HG03097 (cell line): Measurements from ENCODE around the gene CEP83.
A peak's percentile ranks its signal among the peaks of the same experiment; 100 is the strongest.
"Not testable (repeated sequence)": the region's sequence is repeated elsewhere in the genome, so short reads cannot be mapped to it uniquely, and the experiment has no call there.

Experiments
- ATAC-seq: cut with Tn5 transposase; IDR thresholded peaks from one replicate; pipeline ENCODE4 v1.9.1; 2021; ENCODE audit not compliant: unreplicated experiment, low FRiP score

CEP83 gene

GRCh38 chr12:94434171-94434570, 25.5 kb downstream of the CEP83 start:
- ATAC-seq = no peak

- ATAC-seq = no peak
Measured at GRCh38 chr12:94433744-94434143, 25.9 kb downstream of the CEP83 start.

DNA sequence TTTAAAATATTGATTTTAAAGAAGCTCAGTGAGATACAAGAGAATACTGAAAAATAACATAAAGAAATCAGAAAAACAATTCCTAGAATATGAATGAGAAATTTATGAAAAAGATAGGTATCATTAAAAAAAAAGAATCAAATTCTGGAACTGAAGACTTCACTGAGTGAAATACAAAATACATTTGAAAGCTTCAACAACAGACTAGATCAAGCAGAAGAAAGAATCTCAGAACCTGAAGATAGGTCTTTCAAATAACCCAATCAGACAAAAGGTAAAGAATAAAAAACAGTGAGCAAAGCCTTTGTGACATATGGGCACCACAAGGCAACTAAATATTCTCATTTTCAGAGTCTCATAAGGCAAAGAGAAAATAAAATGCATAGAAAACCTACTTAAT, 29.4 kb downstream of the CEP83 start:
- ATAC-seq = no peak

- ATAC-seq = no peak
Measured at GRCh38 chr12:94429633-94430032, 30.0 kb downstream of the CEP83 start.

GRCh38 chr12:94429191-94429590, 30.5 kb downstream of the CEP83 start:
- no peak for ATAC-seq

- no peak for ATAC-seq
Measured at GRCh38 chr12:94427501-94428381, 31.9 kb downstream of the CEP83 start.

- ATAC-seq = no peak
Measured at GRCh38 chr12:94426049-94426448, 33.6 kb downstream of the CEP83 start.

GRCh38 chr12:94424830-94425229, 34.8 kb downstream of the CEP83 start:
- ATAC-seq = not testable (repeated sequence)

GRCh38 chr12:94421868-94422740, 37.6 kb downstream of the CEP83 start:
- ATAC-seq = no peak

DNA sequence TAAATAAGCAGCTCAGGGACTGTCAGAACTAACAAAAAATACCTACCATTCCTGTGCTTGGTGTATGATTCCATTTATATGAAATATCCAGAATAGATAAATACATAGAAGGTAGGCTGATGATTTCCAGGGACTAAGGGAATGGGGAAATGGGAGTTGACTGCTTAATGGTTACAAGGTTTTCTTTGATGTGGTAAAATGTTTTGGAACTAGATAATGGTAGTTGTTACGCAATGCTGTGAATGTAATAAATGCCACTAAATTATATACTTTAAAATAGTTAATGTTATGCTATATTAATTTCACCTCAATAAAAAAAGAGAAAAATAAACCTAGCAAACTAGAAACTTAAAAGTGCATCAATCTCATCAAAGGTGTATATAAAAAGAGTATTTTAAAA, 41.1 kb downstream of the CEP83 start:
- no peak for ATAC-seq

DNA sequence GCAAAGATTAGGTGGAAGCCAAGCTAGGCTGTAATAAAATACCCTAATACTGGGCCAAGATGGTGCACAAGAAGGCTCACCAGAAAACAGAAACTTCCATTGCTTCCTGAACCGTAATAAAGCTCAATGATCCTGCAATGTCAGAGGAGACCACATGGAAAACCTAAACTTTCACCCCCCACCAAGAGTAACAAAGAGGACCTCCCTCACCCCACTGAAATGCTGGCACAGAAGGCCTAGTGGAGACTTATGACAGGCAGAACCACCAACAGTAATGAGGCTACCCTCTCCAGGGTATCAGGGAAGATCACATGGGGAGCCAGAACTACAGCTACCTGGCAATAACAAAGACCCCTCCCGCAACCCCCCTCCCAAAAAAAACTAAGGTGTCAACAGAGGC, 43.1 kb downstream of the CEP83 start:
- ATAC-seq = no peak

GRCh38 chr12:94415066-94415465, 44.6 kb downstream of the CEP83 start:
- ATAC-seq = no peak

- peak; percentile 88 for ATAC-seq
Measured at GRCh38 chr12:94405413-94406116, 54.1 kb downstream of the CEP83 start.

DNA sequence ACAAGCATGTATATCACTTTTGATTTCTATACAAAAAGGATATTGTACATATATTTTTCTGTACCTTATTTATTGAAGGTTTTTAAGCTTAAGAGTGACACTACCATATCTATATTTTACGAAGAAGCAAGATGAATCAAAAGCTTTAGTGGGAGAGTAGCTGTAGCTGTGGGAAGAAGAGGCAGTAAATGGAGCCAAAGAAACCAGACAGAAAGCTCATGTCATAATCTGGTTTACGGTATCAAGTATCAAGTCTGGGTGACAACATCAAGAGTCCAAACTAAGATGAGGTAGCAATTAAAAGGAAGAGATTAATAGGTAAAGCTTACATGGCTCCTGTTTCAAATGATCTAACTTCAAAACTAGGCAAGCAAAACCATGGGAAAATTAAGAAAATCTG, 54.8 kb downstream of the CEP83 start:
- ATAC-seq = no peak

DNA sequence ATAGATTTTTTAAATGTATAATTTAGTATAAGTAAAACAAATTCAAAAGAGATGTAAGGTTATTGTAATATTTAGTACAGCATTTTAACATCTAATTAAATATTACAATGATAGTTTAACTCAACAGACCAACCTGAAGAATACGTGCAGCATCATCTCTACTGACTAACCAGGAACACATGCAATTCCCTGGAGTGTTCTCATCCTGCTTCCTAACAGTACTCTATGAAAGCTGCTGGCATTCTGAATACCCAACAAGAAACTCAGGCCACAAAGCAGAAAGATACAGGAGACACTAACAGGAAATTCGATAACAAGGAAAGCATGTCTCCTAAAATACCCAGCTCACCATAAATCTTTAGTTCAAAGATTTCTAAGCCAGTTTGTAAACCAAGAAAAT, 58.3 kb downstream of the CEP83 start:
- ATAC-seq = no peak

- ATAC-seq = not testable (repeated sequence)
Measured at GRCh38 chr12:94398685-94399084, 61.0 kb downstream of the CEP83 start.

DNA sequence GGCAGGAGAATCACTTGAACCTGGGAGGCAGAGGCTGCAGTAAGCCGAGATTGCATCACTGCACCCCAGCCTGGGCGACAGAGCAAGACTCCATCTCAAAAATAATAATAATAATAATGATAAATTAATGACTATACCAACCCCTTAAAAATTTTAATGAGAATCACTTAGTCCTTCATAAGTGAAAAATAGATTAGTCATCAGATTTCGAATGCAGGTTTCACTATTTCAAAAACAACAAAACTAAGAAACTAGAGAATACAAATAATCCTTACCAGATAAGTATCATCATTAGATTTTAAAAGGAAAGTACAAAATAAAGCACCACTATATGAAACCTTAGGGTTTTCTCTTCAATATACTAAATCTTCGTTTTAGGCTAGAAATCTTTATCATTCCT, 62.3 kb downstream of the CEP83 start:
- ATAC-seq = no peak

- ATAC-seq = not testable (repeated sequence)
Measured at GRCh38 chr12:94396014-94396413, 63.7 kb downstream of the CEP83 start.

DNA sequence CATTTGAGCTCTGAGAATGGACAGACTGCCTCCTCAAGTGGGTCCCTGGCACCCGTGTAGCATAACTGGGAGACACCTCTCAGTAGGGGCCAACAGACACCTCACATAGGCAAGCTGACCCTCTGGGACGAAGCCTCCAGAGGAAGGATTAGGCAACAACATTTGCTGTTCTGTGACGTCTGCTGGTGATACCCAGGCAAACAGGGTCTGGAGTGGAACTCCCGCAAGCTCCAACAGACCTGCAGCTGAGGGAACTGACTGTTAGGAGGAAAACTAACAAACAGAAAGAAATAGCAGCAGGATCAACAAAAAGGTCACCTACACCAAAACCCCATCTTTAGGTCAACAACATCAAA, 69.6 kb downstream of the CEP83 start:
- ATAC-seq = no peak

GRCh38 chr12:94389482-94390129, 70.1 kb downstream of the CEP83 start:
- not testable (repeated sequence) for ATAC-seq

DNA sequence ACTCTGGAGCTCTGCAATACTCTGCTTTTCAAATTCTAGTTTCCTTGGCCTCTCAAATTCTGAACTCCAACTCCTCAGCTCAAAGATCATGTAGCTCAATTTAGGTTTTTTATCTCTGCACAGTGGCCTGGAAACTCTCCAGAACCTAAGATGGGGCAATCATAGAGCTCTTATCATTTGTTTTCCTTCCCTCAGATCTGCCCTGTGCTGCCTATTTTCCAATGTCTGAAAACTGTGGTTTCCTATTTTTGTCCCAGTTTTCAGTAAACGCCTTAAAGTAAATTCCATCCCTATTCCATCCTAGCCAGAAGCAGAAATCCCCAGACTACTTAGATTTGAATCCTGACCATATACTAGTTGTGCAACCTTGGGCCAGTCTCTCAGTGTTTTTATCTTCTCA, 73.2 kb downstream of the CEP83 start:
- no peak for ATAC-seq
